ENCODE results near the gene CSTPP1. TPM values are rescaled to one million over a fixed set of nuclear protein-coding genes. Genes with fewer than 3 reads are reported as not detected.
A peak's percentile ranks its signal among the peaks of the same experiment; 100 is the strongest.

Gene CSTPP1
- total RNA-seq, 3 donors from 2014 or later (not counting 1 experiment from before 2014, with no cell fraction given) = 16.2 to 17.8 (median 16.9) TPM

GRCh38 chr11:47172740-47173336, 236.3 kb downstream of the CSTPP1 start:
- H3K36me3 ChIP-seq (ENCODE audit: control insufficient read depth, insufficient read depth, low read length) = peaks cover 51% of the 10 kb centered on the region
- no peaks in the 10 kb centered on the region for H3K27me3 ChIP-seq (ENCODE audit: control insufficient read depth, insufficient read depth, low read length)
- Mint-ChIP-seq H3K27me3 (ENCODE audit: low read depth in 2 of 2) (no peaks in the 10 kb centered on the region), H3K9me3 (no peaks in the 10 kb centered on the region), H3K27ac (peak overlapping the region in 1 of 2 donors; percentile 60), H3K4me1 (peaks cover 24 to 50% of the 10 kb centered on the region in 2 donors), H3K4me3 (no peak overlapping the region), H3K36me3 (no peaks in the 10 kb centered on the region)
- ATAC-seq (no peak), DNase-seq (no peak)
- H3K4me3 ChIP-seq (ENCODE audit: low read length) = no peak overlapping the region
- peaks cover 27% of the 10 kb centered on the region for H3K4me1 ChIP-seq (ENCODE audit: control insufficient read depth, insufficient read depth, low read length)
- 86% methylated on average over 6 of the region's 6 CpGs for WGBS (ENCODE audit: insufficient coverage)
- no peak for TF ChIP-seq CTCF (IDR thresholded peaks at IDR 0.05)
- H3K9me3 ChIP-seq (ENCODE audit: control insufficient read depth, insufficient read depth, low read length) = no peaks in the 10 kb centered on the region
- intact Hi-C loops (cut with micrococcal nuclease) = loop anchor here (10.0 kb wide), 1 partner anchor 232 kb away; the partner anchor contains the start of gene SLC39A13
- H3K27ac ChIP-seq (ENCODE audit: low read length) = no peak overlapping the region

DNA sequence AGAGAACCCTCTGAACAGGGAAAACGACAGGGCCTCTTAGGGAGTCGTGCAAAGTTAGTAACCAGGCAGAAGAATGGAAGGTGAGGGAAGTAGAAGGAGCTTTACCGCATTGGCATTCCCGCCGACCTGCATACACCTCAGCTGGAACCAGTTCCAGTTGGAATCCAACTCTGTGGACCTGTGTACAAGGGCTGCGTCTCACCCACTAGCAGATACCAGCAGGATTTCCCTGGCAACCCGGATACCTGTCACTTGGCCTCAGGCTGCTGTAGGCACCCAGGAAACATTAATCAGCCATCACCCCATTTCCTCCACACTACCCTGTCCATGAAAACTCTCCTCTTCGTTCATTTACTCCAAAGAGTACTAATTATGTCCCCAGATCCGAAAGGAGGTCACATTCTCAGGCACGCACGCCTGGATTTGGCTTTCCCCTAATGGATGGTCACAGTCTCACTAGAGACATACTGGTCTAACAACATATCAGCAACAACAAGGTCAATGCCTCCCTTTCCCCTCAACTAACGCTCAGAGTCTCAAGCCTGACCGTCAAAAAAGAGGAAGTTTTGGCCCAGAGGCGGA, 239.3 kb downstream of the CSTPP1 start:
- H3K4me3 Mint-ChIP-seq = peak overlapping the region; percentile 97
- Histone ChIP-seq H3K9me3 (ENCODE audit: control insufficient read depth, insufficient read depth, low read length) (no peaks in the 10 kb centered on the region), H3K4me1 (ENCODE audit: control insufficient read depth, insufficient read depth, low read length) (peaks cover 33% of the 10 kb centered on the region), H3K27me3 (ENCODE audit: control insufficient read depth, insufficient read depth, low read length) (no peaks in the 10 kb centered on the region), H3K4me3 (ENCODE audit: low read length) (peak overlapping the region; percentile 91), H3K36me3 (ENCODE audit: control insufficient read depth, insufficient read depth, low read length) (peaks cover 32% of the 10 kb centered on the region), H3K27ac (ENCODE audit: low read length) (peak overlapping the region; percentile 90)
- no peaks in the 10 kb centered on the region for H3K9me3 Mint-ChIP-seq
- peak overlapping the region; percentile 96 for H3K27ac Mint-ChIP-seq
- 31% methylated on average over 14 of the region's 14 CpGs for WGBS (ENCODE audit: insufficient coverage)
- DNase-seq (no peak), ATAC-seq (no peak)
- no peaks in the 10 kb centered on the region for H3K36me3 Mint-ChIP-seq
- intact Hi-C loops (cut with micrococcal nuclease) = loop anchor here (2.0 to 10.0 kb wide), 3 partner anchors 39 to 229 kb away; partner anchors contain the start of genes DDB2, MADD and SLC39A13
- TF ChIP-seq CTCF (IDR thresholded peaks at IDR 0.05) = no peak
- peaks cover 0 to 3% of the 10 kb centered on the region in 2 donors for H3K27me3 Mint-ChIP-seq (ENCODE audit: low read depth in 2 of 2)
- H3K4me1 Mint-ChIP-seq = peaks cover 24 to 52% of the 10 kb centered on the region in 2 donors

GRCh38 chr11:47176328-47177228, 240.0 kb downstream of the CSTPP1 start, which contains the start of gene ARFGAP2:
Gene ARFGAP2, minus strand, starts transcription at chr11:47176879. Its CDS starts 26 bp downstream, at chr11:47176853.
- no peaks in the 10 kb centered on the region for H3K9me3 Mint-ChIP-seq
- no peaks in the 10 kb centered on the region for H3K36me3 Mint-ChIP-seq
- WGBS (ENCODE audit: insufficient coverage) = under 1% methylated on average over 89 of the region's 89 CpGs
- DNase-seq (peak; percentile 97 to 98), ATAC-seq (peak; percentile 89 to 97 (median 94))
- peak within 1 kb of the TSS; percentile 91 for H3K4me3 ChIP-seq (ENCODE audit: low read length)
- TF ChIP-seq CTCF (IDR thresholded peaks at IDR 0.05) = no peak
- H3K27ac Mint-ChIP-seq = peak within 1 kb of the TSS; percentile 96
- H3K27me3 Mint-ChIP-seq (ENCODE audit: low read depth in 2 of 2) = peaks cover 0 to 3% of the 10 kb centered on the region in 2 donors
- peaks cover 25% of the 10 kb centered on the region for H3K36me3 ChIP-seq (ENCODE audit: control insufficient read depth, insufficient read depth, low read length)
- H3K4me1 ChIP-seq (ENCODE audit: control insufficient read depth, insufficient read depth, low read length) = peaks cover 33% of the 10 kb centered on the region
- peak within 1 kb of the TSS; percentile 97 for H3K4me3 Mint-ChIP-seq
- no peaks in the 10 kb centered on the region for H3K9me3 ChIP-seq (ENCODE audit: control insufficient read depth, insufficient read depth, low read length)
- H3K4me1 Mint-ChIP-seq = peaks cover 24 to 47% of the 10 kb centered on the region in 2 donors
- H3K27me3 ChIP-seq (ENCODE audit: control insufficient read depth, insufficient read depth, low read length) = no peaks in the 10 kb centered on the region
- intact Hi-C loops (cut with micrococcal nuclease) = loop anchor here (2.0 to 10.0 kb wide), 3 partner anchors 38 to 228 kb away; partner anchors contain the start of genes DDB2, MADD and SLC39A13
- peak within 1 kb of the TSS; percentile 95 for H3K27ac ChIP-seq (ENCODE audit: low read length)
